ENCODE data around the gene NOXA1. TPM values are rescaled to one million over a fixed set of nuclear protein-coding genes. Genes with fewer than 3 reads are reported as not detected.

The NOXA1 gene
- total RNA-seq, 3 donors from 2014 or later: 2.9 to 13.8 (median 4.6) TPM

- H3K27ac ChIP-seq: no peak overlapping the region
- intact Hi-C loops (cut with DNase I; ENCODE audit: low total_unique reads): loop anchor here (10.0 kb wide), 1 partner anchor 145 kb away; no protein-coding TSS in a partner anchor
Observed at GRCh38 chr9:137429974-137430722, 7.0 kb downstream of the NOXA1 start.

GRCh38 chr9:137430723-137431415, 7.7 kb downstream of the NOXA1 start:
- Histone ChIP-seq H3K36me3 (no peaks in the 10 kb centered on the region), H3K27ac (no peak overlapping the region), H3K4me3 (no peak overlapping the region), H3K4me1 (peaks cover 2 to 4% of the 10 kb centered on the region in 2 donors), H3K9me3 (no peaks in the 10 kb centered on the region), H3K27me3 (no peaks in the 10 kb centered on the region)
- TF ChIP-seq CTCF (IDR thresholded peaks at IDR 0.05) (no peak), POLR2AphosphoS5 (IDR thresholded peaks at IDR 0.05) (no peak), POLR2A (IDR thresholded peaks at IDR 0.05) (no peak)
- intact Hi-C loops (cut with DNase I; ENCODE audit: low total_unique reads): loop anchor here (10.0 kb wide), 1 partner anchor 146 kb away; no protein-coding TSS in a partner anchor
- no peak for DNase-seq (ENCODE audit: low spot score in 2 of 2)

More at GRCh38 chr9:137429974-137430722, 7.0 kb downstream of the NOXA1 start:
- DNase-seq (ENCODE audit: low spot score in 2 of 2): no peak
- Histone ChIP-seq H3K9me3 (no peaks in the 10 kb centered on the region), H3K4me3 (no peak overlapping the region), H3K36me3 (no peaks in the 10 kb centered on the region), H3K4me1 (no peaks in the 10 kb centered on the region), H3K27me3 (no peaks in the 10 kb centered on the region)
- TF ChIP-seq POLR2AphosphoS5 (IDR thresholded peaks at IDR 0.05) (no peak), CTCF (IDR thresholded peaks at IDR 0.05) (no peak), POLR2A (IDR thresholded peaks at IDR 0.05) (no peak)

- Histone ChIP-seq H3K4me1 (peaks cover 3 to 10% of the 10 kb centered on the region in 2 donors), H3K9me3 (no peaks in the 10 kb centered on the region), H3K27ac (no peak overlapping the region), H3K36me3 (no peaks in the 10 kb centered on the region), H3K27me3 (no peaks in the 10 kb centered on the region), H3K4me3 (no peak overlapping the region)
- TF ChIP-seq CTCF (IDR thresholded peaks at IDR 0.05) (no peak), POLR2AphosphoS5 (IDR thresholded peaks at IDR 0.05) (no peak)
- no peak for DNase-seq (ENCODE audit: low spot score in 2 of 2)
- intact Hi-C loops (cut with DNase I; ENCODE audit: low total_unique reads): loop anchor here (10.0 kb wide), 1 partner anchor 147 kb away; no protein-coding TSS in a partner anchor
Observed at GRCh38 chr9:137431416-137431931, 8.3 kb downstream of the NOXA1 start.

GRCh38 chr9:137432687-137433348, 9.6 kb downstream of the NOXA1 start:
- Histone ChIP-seq H3K36me3 (no peaks in the 10 kb centered on the region), H3K9me3 (no peaks in the 10 kb centered on the region), H3K27ac (no peak overlapping the region), H3K4me1 (peaks cover 3 to 12% of the 10 kb centered on the region in 2 donors), H3K27me3 (no peaks in the 10 kb centered on the region), H3K4me3 (no peak overlapping the region)
- intact Hi-C loops (cut with DNase I; ENCODE audit: low total_unique reads): loop anchor here (10.0 kb wide), 1 partner anchor 148 kb away; no protein-coding TSS in a partner anchor
- no peak for DNase-seq (ENCODE audit: low spot score in 2 of 2)
- TF ChIP-seq CTCF (IDR thresholded peaks at IDR 0.05): no peak
- no peak for TF ChIP-seq POLR2A (IDR thresholded peaks at IDR 0.05)
- TF ChIP-seq POLR2AphosphoS5 (IDR thresholded peaks at IDR 0.05): no peak
